ENCODE results near the gene U2AF1L4.

- TF ChIP-seq CTCF (IDR thresholded peaks at IDR 0.05) = no peak
- TF ChIP-seq EZH2phosphoT487 (IDR thresholded peaks at IDR 0.05) = no peak
These were observed 32.7 kb upstream of the U2AF1L4 start for GRCh38 chr19:35777961-35778360.
